OCI-LY1 (cell line): ENCODE measurements around the gene SELENOK.

Experiments used
- EZH2 ChIP-seq: fragments of 200-600 bp; sonication (generic), shearing (Covaris generic); IDR thresholded peaks from 2 replicates; pipeline ENCODE4 v1.8.0; 2017; ENCODE audit warnings: borderline replicate concordance, mixed run types, mild to moderate bottlenecking, antibody characterized with exemption, low read length, moderate library complexity, mixed read lengths
- TF ChIP-seq, protein P1 (sequence below): fragments of 200-600 bp; sonication (generic), shearing (Covaris generic); IDR thresholded peaks from 2 replicates; pipeline ENCODE4 v1.5.1; 2017; ENCODE audit warnings: mild to moderate bottlenecking, antibody characterized with exemption, low read length, moderate library complexity, mixed read lengths

DNA sequence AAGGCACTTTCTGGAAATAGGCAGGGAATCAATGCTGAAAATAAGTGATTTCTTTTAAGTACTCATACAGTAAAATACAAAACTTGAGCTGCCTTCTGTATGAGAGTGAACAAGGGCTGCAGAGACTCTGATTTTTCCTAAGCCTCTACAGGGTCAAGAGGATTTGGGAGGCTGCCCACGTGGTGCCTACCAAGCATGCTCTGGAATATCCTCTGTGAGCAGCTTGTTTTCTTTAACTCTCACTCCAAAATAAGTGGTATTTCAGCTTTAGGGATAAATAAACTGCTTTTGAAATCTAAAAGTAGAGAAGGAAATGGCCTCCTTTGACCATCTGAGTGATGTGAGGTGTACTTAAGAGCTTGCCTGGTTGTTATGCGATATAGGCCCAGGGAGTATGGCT lies 8.1 kb upstream of the SELENOK start:
- TF ChIP-seq, protein P1, sequence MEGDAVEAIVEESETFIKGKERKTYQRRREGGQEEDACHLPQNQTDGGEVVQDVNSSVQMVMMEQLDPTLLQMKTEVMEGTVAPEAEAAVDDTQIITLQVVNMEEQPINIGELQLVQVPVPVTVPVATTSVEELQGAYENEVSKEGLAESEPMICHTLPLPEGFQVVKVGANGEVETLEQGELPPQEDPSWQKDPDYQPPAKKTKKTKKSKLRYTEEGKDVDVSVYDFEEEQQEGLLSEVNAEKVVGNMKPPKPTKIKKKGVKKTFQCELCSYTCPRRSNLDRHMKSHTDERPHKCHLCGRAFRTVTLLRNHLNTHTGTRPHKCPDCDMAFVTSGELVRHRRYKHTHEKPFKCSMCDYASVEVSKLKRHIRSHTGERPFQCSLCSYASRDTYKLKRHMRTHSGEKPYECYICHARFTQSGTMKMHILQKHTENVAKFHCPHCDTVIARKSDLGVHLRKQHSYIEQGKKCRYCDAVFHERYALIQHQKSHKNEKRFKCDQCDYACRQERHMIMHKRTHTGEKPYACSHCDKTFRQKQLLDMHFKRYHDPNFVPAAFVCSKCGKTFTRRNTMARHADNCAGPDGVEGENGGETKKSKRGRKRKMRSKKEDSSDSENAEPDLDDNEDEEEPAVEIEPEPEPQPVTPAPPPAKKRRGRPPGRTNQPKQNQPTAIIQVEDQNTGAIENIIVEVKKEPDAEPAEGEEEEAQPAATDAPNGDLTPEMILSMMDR: no peak
- TF ChIP-seq EZH2: no peak
